Measurements from ENCODE around the gene NAALADL1.

The NAALADL1 gene

DNA sequence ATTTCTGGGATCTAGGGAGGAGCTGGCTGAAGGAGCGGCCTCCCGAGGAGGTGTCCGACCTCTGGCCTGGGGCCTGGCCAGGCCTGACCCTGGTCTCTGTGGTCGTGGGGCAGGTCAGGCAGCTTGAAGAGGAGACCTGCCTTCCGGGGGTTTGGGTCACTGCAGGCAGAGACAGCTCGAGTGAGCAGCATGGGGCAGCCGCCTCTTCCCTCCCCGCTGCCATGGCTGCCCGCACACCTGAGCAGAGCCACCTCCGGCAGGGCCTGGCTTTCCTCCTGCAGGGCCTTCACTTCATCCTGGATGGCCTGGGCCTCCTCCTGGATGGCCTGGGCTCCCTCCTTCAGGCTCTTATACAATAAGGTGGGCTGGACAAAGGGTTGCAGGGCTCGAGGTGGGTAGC is 8.0 kb upstream of the NAALADL1 start:
- TF ChIP-seq, protein P1, sequence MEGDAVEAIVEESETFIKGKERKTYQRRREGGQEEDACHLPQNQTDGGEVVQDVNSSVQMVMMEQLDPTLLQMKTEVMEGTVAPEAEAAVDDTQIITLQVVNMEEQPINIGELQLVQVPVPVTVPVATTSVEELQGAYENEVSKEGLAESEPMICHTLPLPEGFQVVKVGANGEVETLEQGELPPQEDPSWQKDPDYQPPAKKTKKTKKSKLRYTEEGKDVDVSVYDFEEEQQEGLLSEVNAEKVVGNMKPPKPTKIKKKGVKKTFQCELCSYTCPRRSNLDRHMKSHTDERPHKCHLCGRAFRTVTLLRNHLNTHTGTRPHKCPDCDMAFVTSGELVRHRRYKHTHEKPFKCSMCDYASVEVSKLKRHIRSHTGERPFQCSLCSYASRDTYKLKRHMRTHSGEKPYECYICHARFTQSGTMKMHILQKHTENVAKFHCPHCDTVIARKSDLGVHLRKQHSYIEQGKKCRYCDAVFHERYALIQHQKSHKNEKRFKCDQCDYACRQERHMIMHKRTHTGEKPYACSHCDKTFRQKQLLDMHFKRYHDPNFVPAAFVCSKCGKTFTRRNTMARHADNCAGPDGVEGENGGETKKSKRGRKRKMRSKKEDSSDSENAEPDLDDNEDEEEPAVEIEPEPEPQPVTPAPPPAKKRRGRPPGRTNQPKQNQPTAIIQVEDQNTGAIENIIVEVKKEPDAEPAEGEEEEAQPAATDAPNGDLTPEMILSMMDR (IDR thresholded peaks at IDR 0.05; ENCODE audit: control extremely low read depth, extremely low read depth, low read depth, missing control alignments): no peak
- ChIA-PET POLR2A (no interaction called here), CTCF (interaction anchor here (0.8 to 1.4 kb wide), 5 partner anchors 10 to 54 kb away, joined by 3 to 6 read pairs (median 3); partner anchors contain the start of gene ARL2)
- DNase-seq (ENCODE audit: extremely low spot score): no peak

DNA sequence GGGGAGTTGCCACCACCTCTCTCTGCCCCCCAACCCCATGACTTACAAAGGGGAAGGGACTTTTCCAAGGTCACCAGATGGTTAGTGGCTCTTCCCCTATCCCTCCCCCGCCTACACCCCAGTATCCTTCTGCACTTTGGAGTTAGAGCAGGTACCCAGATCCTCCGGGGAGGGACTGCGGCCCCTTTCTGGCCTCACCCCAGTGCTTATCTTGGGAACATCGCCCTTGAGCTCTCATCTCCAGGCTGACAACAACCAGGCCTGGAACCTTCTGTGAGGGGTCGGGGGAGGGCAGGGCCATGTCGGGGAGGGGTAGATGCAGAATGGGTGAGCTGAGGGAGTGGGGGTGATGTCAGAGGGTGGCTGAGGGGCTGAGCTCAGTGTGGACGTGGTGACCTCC is 7.5 kb upstream of the NAALADL1 start:
- ChIA-PET POLR2A (no interaction called here), CTCF (interaction anchor here (0.8 to 1.4 kb wide), 5 partner anchors 10 to 53 kb away, joined by 3 to 6 read pairs (median 3); partner anchors contain the start of gene ARL2)
- no peak for DNase-seq (ENCODE audit: extremely low spot score)
- TF ChIP-seq, protein P1 (IDR thresholded peaks at IDR 0.05; ENCODE audit: control extremely low read depth, extremely low read depth, low read depth, missing control alignments): no peak

DNA sequence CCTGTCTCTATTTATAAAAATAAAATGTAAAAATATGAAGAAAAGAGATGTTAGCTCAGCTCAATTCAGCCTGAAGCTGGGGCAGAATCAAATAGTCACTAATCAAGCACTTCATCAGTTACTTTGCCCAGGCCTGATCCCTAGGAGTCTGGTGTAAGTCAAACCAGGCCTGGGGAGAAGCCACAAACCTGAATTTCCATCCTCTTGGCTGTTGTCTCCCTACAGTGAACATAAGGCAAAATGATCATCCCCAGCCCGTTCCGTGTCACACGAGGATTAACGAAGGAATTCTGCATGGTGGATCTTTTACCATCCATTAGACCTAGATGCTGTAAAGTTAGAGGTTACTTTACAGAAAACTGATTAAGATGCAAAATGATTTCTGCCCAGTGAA is 6.5 kb upstream of the NAALADL1 start:
- TF ChIP-seq, protein P1 (IDR thresholded peaks at IDR 0.05; ENCODE audit: control extremely low read depth, extremely low read depth, low read depth, missing control alignments): no peak
- no peak for DNase-seq (ENCODE audit: extremely low spot score)
- CTCF ChIA-PET: interaction anchor here (1.2 to 1.7 kb wide), 3 partner anchors 7 to 15 kb away, joined by 3 to 4 read pairs (median 3); no protein-coding TSS in a partner anchor
- POLR2A ChIA-PET: interaction anchor here (0.6 kb wide), 1 partner anchor 39 kb away, joined by 3 read pairs; no protein-coding TSS in a partner anchor

DNA sequence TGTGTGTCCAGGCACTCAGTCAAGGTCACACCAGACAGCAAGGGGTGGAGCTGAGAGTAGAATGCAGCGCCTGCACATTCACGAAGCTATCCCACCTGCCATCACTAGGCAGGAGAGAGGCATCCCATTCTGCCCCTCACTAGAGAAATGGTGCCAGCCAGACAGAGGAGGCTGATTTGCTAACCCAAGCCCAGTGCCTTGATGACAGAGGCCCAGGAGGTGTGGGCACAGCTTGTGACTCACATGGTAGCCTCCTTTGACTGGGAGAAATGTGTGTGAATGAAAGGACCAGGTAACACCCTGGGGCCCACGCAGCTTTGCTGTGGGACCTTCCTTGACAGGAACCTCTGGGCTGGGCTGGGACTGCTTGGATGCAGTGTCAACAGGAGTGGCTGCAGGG is 5.2 kb upstream of the NAALADL1 start:
- TF ChIP-seq, protein P1 (IDR thresholded peaks at IDR 0.05; ENCODE audit: control extremely low read depth, extremely low read depth, low read depth, missing control alignments): no peak
- POLR2A ChIA-PET: interaction anchor here (1.2 kb wide), 1 partner anchor 589 kb away, joined by 5 read pairs; no protein-coding TSS in a partner anchor
- CTCF ChIA-PET: interaction anchor here (0.8 to 1.7 kb wide), 3 partner anchors 9 to 16 kb away, joined by 4 read pairs; no protein-coding TSS in a partner anchor
- DNase-seq (ENCODE audit: extremely low spot score): no peak

DNA sequence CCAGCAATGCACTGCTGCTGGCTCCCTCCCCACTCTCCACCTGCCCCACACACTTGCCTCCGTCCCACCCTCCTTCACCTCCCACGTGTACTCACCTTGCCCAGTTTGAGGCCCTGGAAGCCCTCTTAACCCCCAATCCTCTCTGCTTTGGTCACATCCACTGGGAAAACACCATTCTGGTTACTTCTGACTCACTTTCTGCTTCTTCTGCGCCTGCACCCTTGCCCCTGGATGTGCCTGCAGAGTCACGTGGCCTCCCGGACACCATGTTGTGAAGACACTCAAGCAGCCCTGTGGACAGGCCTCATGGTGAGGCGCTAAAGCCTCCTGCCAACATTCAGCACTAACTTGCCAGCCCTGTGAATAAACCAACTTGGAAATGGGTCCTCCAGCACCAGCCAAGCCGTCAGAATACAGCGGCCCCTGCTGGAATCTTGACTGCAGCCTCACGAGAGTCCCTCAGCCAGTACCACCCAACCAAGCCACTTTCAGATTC is 2.6 kb upstream of the NAALADL1 start:
- TF ChIP-seq, protein P1 (IDR thresholded peaks at IDR 0.05; ENCODE audit: control extremely low read depth, extremely low read depth, low read depth, missing control alignments): no peak
- CTCF ChIA-PET: interaction anchor here (1.5 to 3.2 kb wide), 2 partner anchors 12 to 17 kb away, joined by 4 to 11 read pairs; no protein-coding TSS in a partner anchor
- POLR2A ChIA-PET: no interaction called here
- DNase-seq (ENCODE audit: extremely low spot score): no peak

DNA sequence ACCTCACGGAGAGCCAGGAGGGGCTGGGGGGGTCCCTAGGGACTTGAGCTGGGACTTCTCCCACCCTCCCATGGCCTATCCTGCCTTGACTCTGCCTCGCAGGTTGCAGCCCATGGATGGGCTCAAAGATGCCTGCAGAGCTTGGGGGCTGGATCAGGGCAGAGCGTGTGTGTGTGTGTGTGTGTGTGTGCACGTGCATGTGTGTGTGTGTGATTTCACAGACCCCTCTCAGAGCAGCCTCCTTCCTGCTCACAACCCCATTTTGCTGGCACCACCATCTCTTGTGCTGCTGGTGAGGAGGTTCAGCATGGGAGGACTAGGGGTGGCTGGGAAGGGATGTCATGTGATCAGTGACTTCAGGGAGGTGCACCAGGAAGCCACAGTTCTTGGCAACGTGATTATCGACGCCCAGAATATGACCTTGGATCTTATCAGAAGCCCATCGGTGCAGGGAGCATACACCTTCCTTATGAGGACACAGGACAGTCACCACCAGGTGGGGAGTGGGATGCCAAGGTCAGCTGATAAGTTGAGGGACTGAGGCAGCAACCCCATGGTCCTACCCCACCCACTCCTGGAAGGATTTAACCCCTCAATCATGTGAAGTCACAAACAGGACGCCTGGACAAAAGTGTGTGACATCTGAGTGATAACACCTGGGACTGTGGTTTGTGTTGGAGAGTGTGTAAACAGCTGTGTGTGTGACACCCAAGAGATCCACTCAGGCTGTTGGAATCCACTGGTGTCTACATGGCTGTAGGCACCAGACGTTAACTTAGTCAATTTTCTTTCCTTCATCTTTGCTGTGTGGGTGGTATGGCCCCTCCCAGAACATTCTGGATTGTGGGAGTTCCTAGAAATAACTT is 1.8 kb upstream of the NAALADL1 start:
- TF ChIP-seq, protein P1 (IDR thresholded peaks at IDR 0.05; ENCODE audit: control extremely low read depth, extremely low read depth, low read depth, missing control alignments): no peak
- CTCF ChIA-PET: interaction anchor here (1.2 to 3.2 kb wide), 3 partner anchors 11 to 18 kb away, joined by 4 to 11 read pairs (median 4); no protein-coding TSS in a partner anchor
- no peak for DNase-seq (ENCODE audit: extremely low spot score)
- POLR2A ChIA-PET: no interaction called here
